HEK293T (cell line): ENCODE measurements around the gene APP.

ENCODE experiments used
- CTCF ChIA-PET: fragments of 350-600 bp; formaldehyde crosslinking; extraction: SDS; loops from one replicate; lab custom pipeline; 2021; ENCODE audit warnings: antibody characterized with exemption, inconsistent platforms; lab: Yijun Ruan, JAX
- POLR2A ChIA-PET: fragments of 350-600 bp; formaldehyde crosslinking; extraction: SDS; loops from one replicate; lab custom pipeline; 2020; ENCODE audit warnings: antibody characterized with exemption, inconsistent platforms; lab: Yijun Ruan, JAX
- DNase-seq: peaks from one replicate; pipeline ENCODE4 v3.0.0; 2012; ENCODE audit warnings: mixed read lengths; ENCODE audit errors: extremely low spot score
- ARNT ChIP-seq: fragments of 450-650 bp; IDR thresholded peaks from 2 replicates; pipeline ENCODE4 v1.6.1; 2017; ENCODE audit warnings: mild to moderate bottlenecking
- BHLHE40 ChIP-seq: fragments of 450-650 bp; IDR thresholded peaks from 2 replicates; pipeline ENCODE4 v1.6.1; 2016; ENCODE audit warnings: mild to moderate bottlenecking, moderate library complexity, borderline replicate concordance
- CTBP1 ChIP-seq: fragments of 450-650 bp; IDR thresholded peaks from 2 replicates; pipeline ENCODE4 v1.6.1; 2016; ENCODE audit warnings: borderline replicate concordance
- ELF4 ChIP-seq: fragments of 450-650 bp; IDR thresholded peaks from 2 replicates; pipeline ENCODE4 v1.6.1; 2017; ENCODE audit warnings: antibody characterized with exemption
- FOXA1 ChIP-seq: fragments of 450-650 bp; IDR thresholded peaks from 2 replicates; pipeline ENCODE4 v1.6.1; 2016; ENCODE audit warnings: mild to moderate bottlenecking
- FOXK2 ChIP-seq: fragments of 450-650 bp; IDR thresholded peaks from 2 replicates; pipeline ENCODE4 v1.6.1; 2016; ENCODE audit warnings: mild to moderate bottlenecking
- FOXM1 ChIP-seq: fragments of 450-650 bp; IDR thresholded peaks from 2 replicates; pipeline ENCODE4 v1.6.1; 2017; ENCODE audit warnings: mild to moderate bottlenecking, borderline replicate concordance
- HDGF ChIP-seq: fragments of 450-650 bp; IDR thresholded peaks from 2 replicates; pipeline ENCODE4 v1.6.1; 2017; ENCODE audit warnings: antibody characterized with exemption, borderline replicate concordance
- L3MBTL2 ChIP-seq: fragments of 450-650 bp; conservative IDR thresholded peaks from 2 replicates; pipeline ENCODE4 v1.6.1; 2016; ENCODE audit warnings: mild to moderate bottlenecking
- LEF1 ChIP-seq: fragments of 450-650 bp; IDR thresholded peaks from 2 replicates; pipeline ENCODE4 v1.6.1; 2017; ENCODE audit warnings: mild to moderate bottlenecking, borderline replicate concordance
- NFRKB ChIP-seq: fragments of 450-650 bp; IDR thresholded peaks from 2 replicates; pipeline ENCODE4 v1.6.1; 2016; ENCODE audit warnings: mild to moderate bottlenecking, moderate library complexity
- SP1 ChIP-seq: fragments of 450-650 bp; IDR thresholded peaks from 2 replicates; pipeline ENCODE4 v1.6.1; 2017
- SUZ12 ChIP-seq: fragments of 450-650 bp; IDR thresholded peaks from 2 replicates; pipeline ENCODE4 v1.6.1; 2016; ENCODE audit warnings: mild to moderate bottlenecking
- TARDBP ChIP-seq: fragments of 450-650 bp; IDR thresholded peaks from 2 replicates; pipeline ENCODE4 v1.6.1; 2016
- ZNF384 ChIP-seq: fragments of 450-650 bp; IDR thresholded peaks from 2 replicates; pipeline ENCODE4 v1.6.1; 2016
- TF ChIP-seq, protein P1 (sequence below): fragments of 450-650 bp; IDR thresholded peaks from 2 replicates; pipeline ENCODE4 v1.6.1; 2016

The APP gene

DNA sequence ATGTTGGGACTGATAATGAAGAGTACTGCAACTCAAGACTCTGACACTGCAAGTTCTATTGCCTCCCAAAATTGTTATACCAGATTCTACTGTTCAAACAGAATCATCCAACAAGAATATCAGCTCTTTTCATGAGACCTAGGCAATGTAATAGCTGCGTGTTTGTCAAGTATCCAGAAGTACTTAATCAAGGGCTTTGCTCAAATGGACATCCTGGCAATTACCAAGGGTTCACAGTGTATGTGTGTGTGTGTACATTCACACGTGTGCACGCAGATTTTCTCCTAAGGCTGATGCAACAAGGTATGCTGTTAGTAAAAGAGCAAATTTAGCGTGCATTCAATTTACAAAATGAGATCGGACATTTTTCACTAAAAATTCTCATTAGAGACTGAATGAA is 261.2 kb downstream of the APP start:
- DNase-seq, result no peak
- CTCF ChIA-PET, result no interaction called here
- TF ChIP-seq BHLHE40 (no peak), L3MBTL2 (no peak), TARDBP (no peak), SP1 (no peak), NFRKB (no peak), HDGF (no peak)
- POLR2A ChIA-PET, result no interaction called here

DNA sequence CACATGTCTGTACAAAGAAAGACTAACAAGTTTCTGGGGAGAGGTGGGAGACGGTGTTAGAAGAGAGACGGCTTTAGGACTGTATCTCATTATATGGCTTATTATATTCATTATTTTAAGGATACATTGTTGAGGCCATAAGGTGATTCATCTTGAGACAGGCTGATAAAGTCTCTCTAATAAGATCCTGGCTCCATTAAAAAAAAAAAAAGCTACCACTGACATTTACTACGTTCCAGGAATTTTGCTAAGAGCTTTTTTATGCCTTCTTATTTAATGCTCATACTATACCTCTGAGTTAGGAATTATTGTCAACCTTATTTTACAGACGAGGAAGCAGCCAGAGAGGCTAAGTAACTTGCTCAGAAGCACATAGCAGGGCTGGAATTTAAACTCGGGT is 262.1 kb downstream of the APP start:
- ChIA-PET POLR2A (no interaction called here), CTCF (no interaction called here)
- TF ChIP-seq FOXM1 (no peak), TARDBP (no peak), HDGF (no peak), NFRKB (no peak), SP1 (no peak), ELF4 (no peak), ZNF384 (no peak), FOXK2 (no peak), LEF1 (no peak), SUZ12 (no peak), L3MBTL2 (no peak), ARNT (no peak), BHLHE40 (no peak)
- DNase-seq, result no peak

DNA sequence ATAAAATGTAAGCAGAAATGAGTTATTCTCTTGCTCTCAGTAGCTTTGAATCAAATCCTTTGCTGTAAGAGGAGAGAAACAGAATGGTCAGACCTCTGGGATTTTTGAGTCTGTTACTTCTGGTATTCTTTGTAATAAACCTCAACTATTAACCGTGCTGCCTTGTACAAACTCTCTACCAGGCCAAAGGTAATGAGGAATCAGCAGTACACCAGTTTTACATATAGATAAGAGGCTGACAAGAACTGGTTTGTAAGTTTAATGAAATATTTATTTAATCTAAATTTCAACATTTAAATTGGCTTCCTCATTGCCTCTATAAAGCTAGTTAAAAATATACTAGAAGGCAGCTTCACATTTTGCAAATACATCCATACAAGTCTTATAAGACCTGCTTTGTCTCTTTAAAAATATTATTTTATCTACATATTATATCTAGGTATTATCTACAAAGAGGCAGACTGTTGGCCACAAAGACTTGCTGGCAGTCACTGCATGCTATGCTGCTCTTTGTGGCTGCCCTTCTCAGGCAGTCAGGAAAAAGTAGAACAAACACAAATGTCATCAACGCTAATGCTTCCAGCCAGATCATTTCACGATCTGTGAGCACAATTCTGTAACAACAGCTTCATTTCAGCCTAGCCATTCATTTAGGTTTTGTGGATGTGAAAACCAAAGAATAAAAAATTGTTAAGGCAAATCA is 262.8 kb downstream of the APP start:
- ChIA-PET POLR2A (no interaction called here), CTCF (no interaction called here)
- DNase-seq, result no peak
- no peak for TF ChIP-seq ZNF384
- TF ChIP-seq L3MBTL2, result no peak
- TF ChIP-seq CTBP1, result no peak
- no peak for TF ChIP-seq BHLHE40
- TF ChIP-seq SP1, result no peak
- no peak for TF ChIP-seq LEF1
- no peak for TF ChIP-seq SUZ12
- no peak for TF ChIP-seq ELF4
- TF ChIP-seq, protein P1, sequence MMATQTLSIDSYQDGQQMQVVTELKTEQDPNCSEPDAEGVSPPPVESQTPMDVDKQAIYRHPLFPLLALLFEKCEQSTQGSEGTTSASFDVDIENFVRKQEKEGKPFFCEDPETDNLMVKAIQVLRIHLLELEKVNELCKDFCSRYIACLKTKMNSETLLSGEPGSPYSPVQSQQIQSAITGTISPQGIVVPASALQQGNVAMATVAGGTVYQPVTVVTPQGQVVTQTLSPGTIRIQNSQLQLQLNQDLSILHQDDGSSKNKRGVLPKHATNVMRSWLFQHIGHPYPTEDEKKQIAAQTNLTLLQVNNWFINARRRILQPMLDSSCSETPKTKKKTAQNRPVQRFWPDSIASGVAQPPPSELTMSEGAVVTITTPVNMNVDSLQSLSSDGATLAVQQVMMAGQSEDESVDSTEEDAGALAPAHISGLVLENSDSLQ, result no peak
- TF ChIP-seq FOXA1, result no peak

DNA sequence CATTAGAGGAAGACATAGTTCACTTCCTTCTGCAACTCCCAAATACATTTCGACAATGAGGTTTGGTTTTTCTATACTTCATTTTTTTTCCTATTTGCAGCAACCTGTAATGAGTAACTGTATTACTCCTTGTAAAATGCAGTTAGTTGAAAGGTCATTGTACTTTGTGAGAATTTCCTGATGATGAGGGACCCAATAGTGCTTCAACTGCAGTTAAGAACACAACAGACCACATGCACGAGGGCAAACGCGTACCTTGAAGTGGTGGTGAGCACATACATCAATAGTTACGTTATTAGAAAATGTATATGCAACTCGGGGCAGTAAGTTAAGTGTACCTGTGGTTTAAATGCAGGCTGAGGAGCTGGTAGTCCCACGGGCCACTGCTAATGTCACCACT is 264.0 kb downstream of the APP start:
- TF ChIP-seq NFRKB (no peak), SUZ12 (no peak), FOXM1 (no peak), HDGF (no peak), ZNF384 (no peak), FOXK2 (no peak), SP1 (no peak), ELF4 (no peak)
- TF ChIP-seq, protein P1, result no peak
- ChIA-PET CTCF (no interaction called here), POLR2A (no interaction called here)
- DNase-seq, result no peak

DNA sequence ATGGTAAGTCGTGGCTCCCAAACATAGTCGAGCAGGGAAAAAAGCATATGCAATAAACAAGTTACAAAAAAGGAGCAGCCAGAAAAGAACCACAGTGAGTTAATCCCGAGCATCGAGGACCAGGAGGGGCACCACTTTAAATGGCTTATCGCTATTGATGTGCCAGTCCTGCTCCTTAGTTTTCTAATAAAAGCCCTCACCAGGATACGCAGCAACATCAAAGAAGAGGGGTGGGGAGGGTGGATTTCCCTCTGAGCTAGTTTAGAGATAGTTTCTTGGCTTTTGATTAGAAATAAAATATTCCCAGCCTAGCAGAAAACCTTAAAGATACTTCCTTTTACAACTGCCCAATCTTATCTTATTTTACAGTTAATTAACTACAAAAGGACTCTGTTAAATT is 265.4 kb downstream of the APP start:
- POLR2A ChIA-PET, result no interaction called here
- TF ChIP-seq ZNF384, result no peak
- TF ChIP-seq FOXK2, result no peak
- TF ChIP-seq CTBP1, result no peak
- TF ChIP-seq FOXA1, result no peak
- TF ChIP-seq HDGF, result no peak
- no peak for TF ChIP-seq L3MBTL2
- TF ChIP-seq ELF4, result no peak
- TF ChIP-seq, protein P1, result no peak
- TF ChIP-seq ARNT, result no peak
- TF ChIP-seq SP1, result no peak
- no peak for TF ChIP-seq SUZ12
- no peak for TF ChIP-seq NFRKB
- DNase-seq, result no peak
- CTCF ChIA-PET, result no interaction called here

DNA sequence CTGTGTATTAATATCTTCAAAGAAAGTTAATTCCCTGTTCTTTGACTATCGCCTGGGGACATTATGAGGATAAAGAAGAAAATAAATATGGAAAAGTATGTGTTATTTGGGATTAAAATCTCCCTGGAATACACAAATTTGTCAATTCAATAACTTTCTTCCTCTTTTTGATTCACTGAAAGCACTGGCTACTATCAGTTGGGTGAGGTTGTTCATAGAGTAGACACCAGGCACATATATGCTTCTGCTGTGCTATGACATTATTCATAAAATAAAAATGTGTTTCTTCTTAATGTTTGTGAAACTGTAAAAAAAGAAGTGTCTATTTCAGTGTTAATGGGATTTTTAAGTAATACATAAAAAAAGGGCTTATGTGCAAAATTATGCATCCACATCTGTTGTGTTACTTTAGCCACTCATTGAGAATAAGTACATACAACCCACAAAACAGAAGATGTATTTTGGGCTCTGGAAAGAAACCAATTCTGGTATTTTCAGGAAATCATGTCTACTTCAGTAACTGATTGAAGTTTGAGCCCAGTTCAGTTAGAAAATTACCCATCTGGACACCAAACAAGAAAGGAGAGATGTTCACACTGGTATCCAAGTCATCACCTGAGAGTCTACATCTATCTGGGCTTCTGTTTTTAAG is 266.4 kb downstream of the APP start:
- TF ChIP-seq NFRKB (no peak), FOXM1 (no peak), ELF4 (no peak), HDGF (no peak)
- POLR2A ChIA-PET, result no interaction called here
- no peak for DNase-seq
- CTCF ChIA-PET, result no interaction called here

DNA sequence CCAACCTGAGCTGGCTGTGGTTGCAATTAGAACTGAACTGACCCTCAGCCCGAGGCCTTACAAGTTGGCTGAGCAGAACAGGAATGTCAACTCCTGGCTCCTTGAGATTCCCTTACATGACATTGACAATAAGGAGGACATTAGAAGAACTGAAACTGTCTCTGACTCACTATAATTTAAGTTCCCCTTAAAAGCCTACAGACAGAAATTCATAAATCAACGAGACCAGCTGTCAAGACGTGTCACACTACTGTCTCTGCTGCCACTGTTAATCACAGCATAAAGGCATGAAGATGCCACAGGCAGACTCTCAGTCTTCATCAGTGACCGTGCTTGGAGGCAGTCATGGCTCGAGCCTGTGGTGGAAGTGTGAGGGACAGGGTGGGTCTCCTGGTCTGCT is 267.0 kb downstream of the APP start:
- DNase-seq, result no peak
- TF ChIP-seq SP1, result no peak
- no peak for TF ChIP-seq LEF1
- no peak for TF ChIP-seq FOXA1
- TF ChIP-seq ELF4, result no peak
- no peak for TF ChIP-seq CTBP1
- TF ChIP-seq NFRKB, result no peak
- TF ChIP-seq BHLHE40, result no peak
- no peak for TF ChIP-seq ZNF384
- TF ChIP-seq HDGF, result no peak
- TF ChIP-seq TARDBP, result no peak
- TF ChIP-seq SUZ12, result no peak
- TF ChIP-seq, protein P1, result no peak
- TF ChIP-seq FOXM1, result no peak
- no peak for TF ChIP-seq L3MBTL2
- ChIA-PET POLR2A (no interaction called here), CTCF (no interaction called here)
